Kidney capillary endothelial cell (primary cell): ENCODE measurements around the gene NSMCE3.
A peak's percentile ranks its signal among the peaks of the same experiment; 100 is the strongest.
"Not testable (repeated sequence)": the region's sequence is repeated elsewhere in the genome, so short reads cannot be mapped to it uniquely, and the experiment has no call there.

Experiments used
- DNase-seq: peaks from one replicate; pipeline ENCODE4 v3.0.0-alpha.2; 2018; ENCODE audit warnings: low spot score

The NSMCE3 gene

DNA sequence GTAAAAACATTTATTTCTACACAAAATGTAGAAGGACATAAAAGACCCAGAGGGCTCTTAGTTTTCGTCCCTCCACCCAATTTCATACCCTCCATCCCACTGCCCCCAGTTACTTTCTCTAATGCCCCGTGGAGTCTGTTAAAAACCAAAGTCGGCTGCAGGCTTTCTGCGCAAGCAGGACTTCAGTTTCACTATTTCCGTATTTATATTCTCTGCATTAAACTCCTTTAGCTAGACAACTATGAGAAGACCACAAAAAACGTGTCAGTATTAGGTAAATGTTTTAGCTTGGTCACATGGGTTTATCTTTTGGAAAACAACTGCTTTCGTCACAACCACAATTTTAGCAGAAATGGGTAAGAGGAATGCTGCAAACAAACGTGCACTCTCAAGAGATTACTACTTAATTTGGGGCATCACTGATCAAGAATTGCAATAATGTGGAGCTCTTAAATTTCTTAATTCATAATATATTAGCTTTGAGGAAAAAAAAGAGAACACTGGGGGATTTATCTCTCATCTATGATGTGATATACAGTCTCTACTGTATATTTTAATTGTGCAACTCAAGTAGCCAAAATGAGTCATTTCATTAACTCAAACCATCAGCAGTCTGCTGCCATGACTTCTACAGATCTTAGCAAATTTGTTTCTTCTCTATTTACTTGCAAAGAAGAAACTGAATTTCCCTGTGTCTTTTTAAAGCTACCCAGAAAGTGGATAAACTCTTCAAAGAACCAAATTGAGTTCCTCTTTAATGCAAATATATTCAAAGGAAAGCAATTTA, 740 bp upstream of the NSMCE3 start:
- DNase-seq = no peak

DNA sequence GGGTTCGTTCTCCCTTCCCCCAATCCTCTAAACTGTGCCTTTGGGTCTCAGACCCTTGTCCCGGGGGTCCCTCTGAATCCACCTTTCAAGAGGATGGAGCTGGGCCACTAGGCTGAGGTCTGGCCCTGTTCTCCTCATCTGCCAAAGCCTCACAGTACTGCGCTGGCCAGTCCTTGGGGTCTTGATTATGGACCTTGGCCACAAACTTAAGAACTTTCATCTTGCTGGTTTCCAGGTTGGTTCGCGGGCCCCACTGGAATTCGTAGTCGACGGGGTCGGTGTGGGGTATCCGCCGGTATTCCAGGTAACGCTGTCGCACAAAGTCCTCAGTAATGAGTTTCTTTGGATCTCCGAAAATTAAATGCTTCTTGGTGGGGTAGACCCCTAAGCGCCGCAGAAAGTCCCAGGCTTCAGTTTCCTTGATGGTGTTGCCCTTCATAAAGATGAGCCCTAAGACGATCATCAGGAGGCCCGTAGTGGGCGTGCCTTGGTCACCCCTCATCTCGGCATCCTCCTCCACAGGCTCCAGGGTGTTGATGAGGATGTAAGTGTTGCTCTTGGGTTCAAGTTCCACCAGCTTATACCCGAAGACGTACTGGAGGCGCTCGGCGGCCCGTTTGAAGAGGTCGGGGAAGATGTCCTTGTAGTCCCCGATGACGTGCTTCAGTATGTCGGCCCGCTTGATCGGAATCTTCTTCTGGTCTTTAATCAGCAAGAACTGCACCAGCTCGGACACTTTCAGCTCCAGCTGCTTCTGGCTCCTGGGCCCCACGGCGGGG, 727 bp downstream of the NSMCE3 start:
- peak; percentile 15 for DNase-seq

DNA sequence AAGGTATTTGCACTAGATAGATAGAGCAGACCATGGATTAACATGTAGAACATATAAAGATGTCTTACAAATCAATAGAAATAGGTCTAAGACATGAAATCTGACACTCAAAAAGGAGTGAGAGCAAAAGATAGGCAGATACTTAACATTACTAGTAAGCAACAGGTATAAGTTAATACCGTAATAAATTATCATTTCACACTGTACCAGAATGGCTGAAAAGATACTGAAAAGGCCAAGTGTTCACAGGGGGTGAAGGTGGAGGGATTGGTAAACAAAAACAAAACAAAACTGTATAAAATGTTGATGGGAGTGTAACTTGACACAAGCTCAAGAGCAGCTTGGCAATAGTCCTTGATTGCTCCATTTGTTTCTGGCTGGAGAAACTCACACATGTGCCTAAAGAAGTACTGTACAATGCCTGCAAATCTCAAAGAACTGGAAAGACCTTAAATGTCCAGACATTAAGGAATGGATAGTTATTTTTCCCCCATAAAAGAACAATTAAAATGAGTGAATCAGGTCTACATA, 3.5 kb downstream of the NSMCE3 start:
- no peak for DNase-seq

DNA sequence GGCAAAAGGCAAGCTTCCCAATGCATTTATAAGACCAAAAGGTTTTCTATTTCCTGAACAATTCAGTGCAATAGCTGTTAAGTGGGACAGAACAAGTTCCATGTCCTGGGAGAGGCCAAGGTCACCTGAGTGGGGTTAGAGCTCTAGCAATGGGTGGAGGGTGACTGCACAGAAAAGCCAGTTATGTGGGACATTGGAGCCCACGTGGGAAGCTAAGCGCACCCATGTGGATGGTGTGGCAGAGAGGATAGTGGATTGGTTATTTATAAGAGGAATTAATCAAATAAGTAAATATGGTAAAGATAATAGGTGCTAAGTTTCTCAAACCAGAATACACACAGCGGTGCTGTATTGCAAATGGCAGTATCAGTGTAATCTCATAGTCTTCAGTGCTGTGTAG, 6.3 kb downstream of the NSMCE3 start:
- DNase-seq = no peak

DNA sequence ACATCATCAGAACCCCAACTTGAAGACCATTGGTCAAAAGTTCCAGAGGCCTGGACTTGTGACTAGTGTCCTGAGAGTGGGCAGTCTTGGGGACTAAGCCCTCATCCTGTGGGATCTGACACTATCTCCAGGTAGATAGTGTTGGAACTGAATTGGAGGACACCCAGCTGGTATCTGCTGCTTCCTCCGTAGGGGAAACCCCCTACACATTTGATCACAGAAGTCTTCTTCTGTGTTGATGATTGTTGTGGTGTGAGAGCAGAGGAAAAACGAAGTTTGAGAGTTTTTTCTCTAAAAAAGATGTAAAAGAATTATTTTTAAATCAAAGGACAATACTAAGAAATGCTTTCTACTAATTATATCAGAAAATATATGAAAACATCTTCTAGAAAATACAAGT, 6.9 kb downstream of the NSMCE3 start:
- no peak for DNase-seq

DNA sequence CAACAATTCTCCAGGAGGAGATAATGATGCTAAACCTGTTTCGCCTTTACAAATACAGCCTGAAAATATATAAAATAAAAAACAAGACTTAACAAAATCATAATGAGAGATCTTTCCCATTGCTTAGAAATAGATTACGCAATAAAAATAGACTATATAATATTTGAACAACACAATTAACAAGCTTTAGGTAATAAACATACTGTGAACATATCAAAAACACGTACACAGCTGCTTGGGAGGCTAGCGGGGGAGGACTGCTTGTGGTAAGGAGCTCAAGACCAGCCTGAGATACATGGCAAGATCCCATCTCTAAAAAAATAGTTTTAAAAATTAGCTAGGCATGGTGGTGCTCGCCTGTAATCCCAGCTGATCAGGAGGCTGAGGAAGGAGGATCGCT, 8.7 kb downstream of the NSMCE3 start:
- DNase-seq = no peak

DNA sequence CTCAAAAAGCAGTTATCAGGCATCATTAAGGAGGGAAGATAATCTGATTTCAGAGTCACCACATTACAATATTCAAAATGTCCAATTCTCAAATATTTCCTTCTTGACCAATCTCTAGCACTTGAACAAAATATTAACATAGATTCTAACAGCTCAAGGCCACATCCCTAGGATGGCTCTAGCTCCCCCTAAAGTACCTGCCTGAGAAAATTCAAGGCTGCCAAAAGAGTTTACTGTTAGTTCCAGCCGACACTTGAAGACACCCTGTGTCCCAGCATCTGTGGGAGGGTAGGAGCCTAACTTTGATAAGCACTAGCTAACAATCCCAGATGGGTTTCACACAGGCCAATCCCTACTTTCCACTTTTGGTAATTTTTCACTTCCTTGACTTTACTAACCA, 10.4 kb downstream of the NSMCE3 start:
- DNase-seq = no peak

DNA sequence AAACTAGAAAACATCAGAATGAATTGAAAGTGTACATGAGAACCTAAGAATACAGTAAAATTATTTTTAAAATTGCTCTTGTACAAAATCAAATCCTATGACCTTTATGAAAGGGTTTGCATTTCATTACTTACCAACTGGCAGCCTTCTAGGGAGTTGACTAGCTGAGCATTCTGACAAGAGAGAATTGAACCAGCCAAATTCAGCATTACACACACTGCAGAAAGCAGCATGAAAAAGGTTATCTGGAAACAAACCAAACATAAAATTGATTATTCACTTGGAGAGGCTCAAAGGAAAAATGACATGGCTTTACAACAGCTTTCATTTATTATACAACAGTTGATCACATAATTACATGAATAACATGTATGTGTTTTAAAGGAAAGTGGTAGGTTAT, 17.4 kb downstream of the NSMCE3 start:
- no peak for DNase-seq

DNA sequence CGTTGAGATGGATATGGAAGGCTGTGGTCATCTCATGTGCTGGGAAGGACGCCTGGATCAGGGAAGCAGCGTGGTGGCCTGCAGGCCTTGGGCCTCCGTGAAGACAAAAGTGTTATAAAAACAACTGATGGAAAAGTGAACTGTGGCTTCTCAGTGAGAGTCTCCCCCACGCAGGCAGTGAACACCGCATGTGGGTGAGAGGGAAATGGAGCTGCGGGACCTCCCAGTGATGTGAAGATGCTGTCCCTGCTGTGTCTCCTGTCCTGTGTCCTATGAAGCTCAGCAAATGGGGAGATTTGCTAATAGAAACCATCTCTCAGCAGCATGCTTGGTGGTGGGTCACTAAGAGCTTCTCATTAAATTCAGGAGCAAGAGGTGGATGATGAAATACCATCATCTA, 25.1 kb downstream of the NSMCE3 start:
- no peak for DNase-seq

DNA sequence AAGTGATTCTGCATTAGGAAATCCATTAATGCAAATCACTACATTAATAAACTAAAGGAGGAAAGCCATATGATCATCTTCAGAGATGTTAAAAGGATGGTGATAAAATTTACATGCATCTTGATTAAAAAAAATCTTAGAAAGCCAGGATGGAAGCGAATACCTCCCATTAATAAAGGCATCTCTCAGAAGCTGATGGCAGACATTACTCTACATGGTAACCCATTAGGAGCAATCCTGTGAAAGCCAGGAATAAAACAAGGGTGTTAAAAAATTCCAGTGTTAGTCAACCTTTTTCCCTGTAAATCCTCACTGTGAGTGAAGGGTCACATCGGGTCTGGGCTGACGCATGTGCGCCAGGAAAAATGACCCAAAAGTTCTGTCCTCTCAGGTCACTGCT, 25.5 kb downstream of the NSMCE3 start:
- DNase-seq = no peak

DNA sequence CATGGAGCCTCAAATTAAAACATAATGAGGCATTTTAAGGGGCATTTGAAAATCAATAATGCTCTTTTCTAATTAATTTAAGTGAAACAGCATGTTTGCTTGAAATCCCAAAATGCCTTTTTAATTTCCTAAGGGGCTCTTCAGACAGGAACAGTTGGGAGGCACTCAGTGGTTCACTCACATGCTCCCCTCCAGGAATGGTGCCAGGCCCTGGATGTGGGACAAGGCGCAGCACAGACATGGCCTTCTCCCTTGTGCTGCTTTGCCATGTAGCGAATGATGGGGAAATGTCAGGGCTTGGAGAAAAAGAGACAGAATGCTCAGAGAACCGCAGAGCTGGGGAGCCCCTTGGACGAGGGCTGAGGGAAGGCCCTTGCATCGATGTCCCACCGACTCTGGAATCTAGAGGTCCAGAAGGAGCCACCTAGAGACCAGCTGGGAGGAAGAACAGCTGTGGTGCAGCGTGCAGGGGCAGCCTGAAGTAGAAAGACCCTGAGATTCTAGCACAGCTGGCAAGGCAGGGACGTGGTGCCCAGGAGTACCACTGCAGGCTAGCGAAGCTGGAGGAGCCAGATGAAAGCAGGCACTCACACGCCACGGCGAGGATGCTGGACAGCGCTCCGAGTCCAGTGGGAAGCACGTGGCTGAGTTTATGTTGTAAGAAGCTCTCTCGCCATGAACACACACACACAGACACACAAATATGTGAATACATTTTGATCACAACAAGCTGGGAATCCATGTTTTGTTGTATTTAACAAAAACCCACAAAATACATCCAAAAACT, 27.0 kb downstream of the NSMCE3 start:
- DNase-seq = no peak

DNA sequence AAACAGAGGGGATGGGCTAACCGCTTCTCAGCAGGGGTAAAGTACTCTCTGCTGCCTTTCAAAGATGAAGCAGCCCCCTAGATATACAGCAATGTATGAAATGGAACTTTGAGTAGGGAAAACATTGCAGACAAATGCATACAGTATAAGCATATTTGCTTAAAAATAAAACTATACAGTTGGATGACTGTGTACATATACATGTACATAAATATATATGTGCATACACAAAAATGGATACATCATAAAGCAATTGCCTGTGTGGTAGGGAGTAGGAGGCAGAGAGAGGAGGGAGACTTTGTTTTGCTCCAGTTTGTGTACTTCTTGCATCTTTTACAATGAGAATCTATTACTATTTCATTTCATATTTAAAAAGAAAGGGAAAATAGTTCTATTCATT, 28.4 kb downstream of the NSMCE3 start:
- no peak for DNase-seq

DNA sequence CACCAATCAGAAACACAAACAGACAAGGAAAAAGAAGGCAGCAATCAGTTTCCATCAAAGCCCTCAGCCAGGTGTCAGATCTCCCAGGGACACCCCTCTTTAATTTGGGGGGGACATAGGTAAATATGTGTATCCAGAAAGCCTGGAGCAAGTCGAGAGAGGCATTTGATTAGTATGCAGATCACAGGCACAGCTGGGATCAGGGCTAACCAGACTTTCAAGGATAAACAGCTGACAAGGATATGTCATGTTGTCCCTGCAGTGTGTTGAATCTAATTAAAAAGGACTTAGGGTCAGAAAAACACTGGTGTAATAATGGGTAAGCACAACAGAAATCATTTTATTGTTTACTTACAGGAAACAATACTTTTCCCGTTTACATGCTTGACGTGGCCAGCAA, 30.2 kb downstream of the NSMCE3 start:
- DNase-seq = no peak

DNA sequence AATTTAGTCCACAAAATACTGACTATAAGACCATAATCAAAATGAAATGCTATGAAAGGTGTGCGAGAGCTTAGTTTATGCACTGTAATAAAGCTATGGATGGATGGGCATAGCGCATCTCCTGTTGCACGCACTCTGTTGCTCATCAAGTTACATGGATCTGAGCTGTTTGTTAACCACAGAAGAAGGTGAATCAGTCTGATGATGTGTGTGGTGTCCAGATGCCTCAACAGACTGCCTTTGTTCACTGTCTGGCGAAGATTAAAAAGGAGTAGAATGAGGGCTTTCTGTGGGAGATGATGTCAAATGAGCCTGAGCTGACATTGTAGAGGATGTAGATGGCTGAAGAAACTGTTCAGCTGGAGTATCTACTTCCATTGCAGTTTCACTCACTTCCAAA, 36.1 kb downstream of the NSMCE3 start:
- no peak for DNase-seq

DNA sequence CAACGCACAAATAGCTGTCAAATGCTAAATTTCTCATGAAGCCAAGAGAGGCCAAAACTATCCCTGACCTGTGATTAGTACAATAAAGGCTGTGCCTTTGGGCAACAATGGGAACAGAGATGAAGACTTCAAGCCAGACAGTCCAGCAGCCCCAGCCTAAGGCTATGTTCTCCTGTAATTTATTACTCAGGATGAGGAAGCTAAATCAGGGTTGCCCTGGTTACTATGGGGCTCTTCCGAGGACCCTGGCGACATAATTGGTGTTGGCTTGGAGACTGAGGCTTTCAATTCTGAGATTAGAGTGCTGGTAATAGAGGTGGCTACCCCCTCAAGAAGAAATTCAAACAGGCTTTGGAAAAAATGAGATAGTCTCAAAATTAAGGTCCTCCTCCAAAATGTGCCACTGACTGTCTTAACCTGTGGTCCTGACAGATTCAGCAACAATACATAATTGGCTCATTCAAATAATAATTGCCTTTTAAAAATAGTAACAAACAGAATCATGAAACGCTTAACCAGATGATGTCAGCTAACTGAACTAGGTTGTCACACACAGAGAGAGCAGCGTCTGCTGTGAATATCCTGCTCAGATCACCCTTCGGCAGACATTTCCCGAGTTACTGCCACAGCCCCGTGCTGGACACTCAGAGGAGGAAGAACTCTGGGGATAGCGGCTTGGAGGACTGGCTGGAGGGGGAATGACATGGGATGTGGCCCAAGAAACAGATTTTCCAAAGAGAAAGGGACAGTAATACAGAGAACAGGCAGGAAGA, 43.0 kb downstream of the NSMCE3 start:
- no peak for DNase-seq

DNA sequence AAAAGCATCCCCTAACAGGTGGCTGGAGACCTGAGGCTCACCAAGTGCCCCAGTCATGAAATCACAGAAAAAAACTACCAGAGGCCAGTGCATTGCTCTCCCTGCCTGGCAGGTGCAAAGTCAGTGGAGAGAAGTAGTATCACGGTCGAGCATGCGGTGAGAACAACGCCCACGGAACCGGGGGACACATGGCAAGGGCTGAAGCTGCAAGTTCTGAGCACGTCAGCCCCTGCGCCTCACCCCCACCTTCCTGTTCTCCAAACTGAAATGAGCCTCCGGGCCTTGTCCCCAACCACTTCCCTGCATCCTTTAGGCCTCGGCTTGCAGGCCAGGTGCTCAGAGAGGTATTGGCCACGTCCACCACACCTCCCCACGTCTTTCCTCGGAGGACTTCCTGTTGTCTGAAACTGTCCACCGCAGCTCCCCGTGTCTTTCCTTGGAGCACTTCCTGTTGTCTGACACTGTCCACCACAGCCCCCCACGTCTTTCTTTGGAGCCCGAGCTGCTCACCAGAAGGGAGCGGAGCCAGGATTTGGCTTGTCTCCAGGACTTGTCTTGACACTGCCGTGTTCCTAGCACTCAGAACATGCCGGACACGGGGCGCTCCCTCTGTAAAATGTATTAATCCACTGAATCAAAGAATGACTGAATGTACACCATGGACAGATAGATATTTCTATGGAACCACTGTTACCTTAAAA, 43.9 kb downstream of the NSMCE3 start:
- no peak for DNase-seq

DNA sequence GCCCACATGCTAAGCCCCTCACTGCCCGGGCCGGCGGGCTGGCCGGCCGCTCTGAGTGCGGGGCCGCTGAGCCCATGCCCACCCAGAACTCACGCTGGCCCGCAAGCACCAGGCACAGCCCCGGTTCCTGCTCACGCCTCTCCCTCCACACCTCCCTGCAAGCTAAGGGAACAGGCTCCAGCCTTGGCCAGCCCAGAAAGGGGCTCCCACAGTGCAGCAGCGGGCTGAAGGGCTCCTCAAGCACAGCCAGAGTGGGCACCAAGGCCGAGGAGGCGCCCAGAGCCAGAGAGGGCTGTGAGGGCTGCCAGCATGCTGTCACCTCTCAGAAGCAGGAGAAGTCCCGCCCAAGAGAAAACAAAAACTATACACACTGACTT, 44.6 kb downstream of the NSMCE3 start:
- DNase-seq = not testable (repeated sequence)

DNA sequence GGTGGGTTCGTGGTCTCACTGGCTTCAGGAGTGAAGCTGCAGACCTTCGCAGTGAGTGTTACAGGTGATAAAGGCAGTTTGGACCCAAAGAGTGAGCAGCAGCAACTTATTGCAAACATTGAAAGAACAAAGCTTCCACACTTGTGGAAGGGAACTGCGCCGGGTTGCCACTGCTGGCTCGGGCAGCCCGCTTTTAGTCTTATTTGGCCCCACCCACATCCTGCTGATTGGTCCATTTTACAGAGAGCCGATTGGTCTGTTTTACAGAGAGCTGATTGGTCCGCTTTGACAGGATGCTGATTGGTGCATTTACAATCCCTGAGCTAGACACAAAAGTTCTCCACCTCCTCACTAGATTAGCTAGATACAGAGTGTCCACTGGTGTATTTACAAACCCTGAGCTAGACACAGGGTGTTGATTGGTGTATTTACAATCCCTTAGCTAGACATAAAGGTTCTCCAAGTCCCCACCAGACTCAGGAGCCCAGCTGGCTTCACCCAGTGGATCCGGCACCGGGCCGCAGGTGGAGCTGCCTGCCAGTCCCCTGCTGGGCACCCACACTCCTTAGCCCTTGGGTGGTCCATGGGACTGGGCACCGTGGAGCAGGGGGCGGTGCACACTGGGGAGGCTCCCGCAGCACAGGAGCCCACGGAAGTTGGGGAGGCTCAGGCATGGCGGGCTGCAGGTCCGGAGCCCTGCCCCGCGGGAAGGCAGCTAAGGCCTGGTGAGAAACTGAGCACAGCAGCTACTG, 45.2 kb downstream of the NSMCE3 start:
- not testable (repeated sequence) for DNase-seq

DNA sequence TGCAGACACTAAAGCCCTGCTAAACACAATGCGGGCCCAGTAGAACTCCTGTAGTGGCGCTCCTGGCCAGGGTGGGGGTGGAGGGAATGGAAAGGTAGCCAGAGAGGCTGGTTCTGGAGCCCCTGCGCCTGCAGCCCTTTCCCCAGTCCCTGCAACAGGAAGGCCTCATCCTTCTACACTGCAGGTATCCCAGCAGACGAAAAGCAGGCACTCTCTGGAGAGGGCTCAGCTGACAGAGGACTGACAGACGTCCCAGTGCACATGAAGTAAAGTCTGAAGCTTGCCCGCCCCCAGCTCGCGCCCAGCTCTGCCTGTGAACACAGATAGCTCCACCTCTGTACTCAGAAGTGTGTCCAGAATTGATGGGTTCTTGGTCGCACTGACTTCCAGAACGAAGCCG, 46.0 kb downstream of the NSMCE3 start:
- no peak for DNase-seq

DNA sequence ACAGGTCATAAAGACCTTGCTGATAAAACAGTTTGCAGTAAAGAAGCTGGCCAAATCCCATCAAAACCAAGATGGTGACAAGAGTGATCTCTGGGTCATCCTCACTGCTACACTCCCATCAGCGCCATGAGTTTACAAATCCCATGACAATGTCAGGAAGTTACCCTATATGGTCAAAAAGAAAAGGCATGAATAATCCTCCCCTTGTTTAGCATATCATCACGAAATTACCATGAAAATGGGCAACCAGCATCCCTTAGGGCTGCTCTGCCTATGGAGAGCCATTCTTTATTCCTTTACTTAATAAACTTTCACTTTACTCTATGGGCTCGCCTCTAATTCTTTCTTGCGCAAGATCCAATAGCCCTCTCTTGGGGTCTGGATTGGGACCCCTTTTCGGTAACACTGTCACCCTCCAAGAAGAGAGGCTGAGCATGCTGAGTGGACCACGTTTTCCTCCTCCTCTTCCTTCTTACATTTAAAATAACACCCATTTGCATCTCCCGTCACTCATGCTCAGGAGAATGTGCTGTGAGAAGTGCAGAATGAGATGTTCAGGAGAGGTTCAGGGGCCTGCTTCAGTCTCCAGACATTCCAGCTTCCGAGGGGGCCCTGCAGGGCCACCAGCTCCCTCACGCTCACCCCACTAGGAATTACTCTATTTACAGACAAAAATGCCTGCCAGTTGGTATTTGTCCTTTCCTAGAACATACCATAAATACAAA, 47.3 kb downstream of the NSMCE3 start:
- no peak for DNase-seq
